ENCODE measurements around the gene DNAAF1. TPM values are rescaled to one million over a fixed set of nuclear protein-coding genes. Genes with fewer than 3 reads are reported as not detected.

Gene DNAAF1
- total RNA-seq, 4 donors from 2014 or later = under 0.01 TPM; not detected in 3

- Histone ChIP-seq H3K27ac (peak overlapping the region in 3 of 4 donors; percentile 91 to 94 (median 91)), H3K4me3 (peak overlapping the region in 3 of 4 donors; percentile 38 to 47 (median 45)), H3K4me1 (peaks cover 29 to 71% (median 29%) of the 10 kb centered on the region in 3 donors), H3K9me3 (no peaks in the 10 kb centered on the region), H3K27me3 (no peaks in the 10 kb centered on the region), H3K36me3 (peaks cover 0 to 29% (median 0%) of the 10 kb centered on the region in 3 donors)
- intact Hi-C loops (cut with DNase I) = no loop called here
- WGBS, 2 donors = 77% methylated on average over 14 of the region's 38 CpGs; no CpG with 5 or more reads in 1 of the 2 donors
- DNase-seq = no peak
- TF ChIP-seq CTCF (IDR thresholded peaks at IDR 0.05) (no peak), POLR2A (IDR thresholded peaks at IDR 0.05) (no peak)
These were observed 50.3 kb downstream of the DNAAF1 start for GRCh38 chr16:84195201-84196093.

- Histone ChIP-seq H3K27me3 (no peaks in the 10 kb centered on the region), H3K4me3 (peak overlapping the region; percentile 38 to 57 (median 46)), H3K9me3 (no peaks in the 10 kb centered on the region), H3K27ac (peak overlapping the region in 3 of 4 donors; percentile 91 to 94 (median 91)), H3K36me3 (peaks cover 0 to 23% (median 0%) of the 10 kb centered on the region in 3 donors), H3K4me1 (peaks cover 29 to 71% (median 29%) of the 10 kb centered on the region in 3 donors)
- TF ChIP-seq POLR2A (IDR thresholded peaks at IDR 0.05) (no peak), CTCF (IDR thresholded peaks at IDR 0.05) (no peak)
- 59% methylated on average over 9 of the region's 16 CpGs; no CpG with 5 or more reads in 1 of the 2 donors for WGBS, 2 donors
- DNase-seq = no peak
- intact Hi-C loops (cut with DNase I) = no loop called here
These were observed 51.0 kb downstream of the DNAAF1 start for GRCh38 chr16:84196101-84196500.

DNA sequence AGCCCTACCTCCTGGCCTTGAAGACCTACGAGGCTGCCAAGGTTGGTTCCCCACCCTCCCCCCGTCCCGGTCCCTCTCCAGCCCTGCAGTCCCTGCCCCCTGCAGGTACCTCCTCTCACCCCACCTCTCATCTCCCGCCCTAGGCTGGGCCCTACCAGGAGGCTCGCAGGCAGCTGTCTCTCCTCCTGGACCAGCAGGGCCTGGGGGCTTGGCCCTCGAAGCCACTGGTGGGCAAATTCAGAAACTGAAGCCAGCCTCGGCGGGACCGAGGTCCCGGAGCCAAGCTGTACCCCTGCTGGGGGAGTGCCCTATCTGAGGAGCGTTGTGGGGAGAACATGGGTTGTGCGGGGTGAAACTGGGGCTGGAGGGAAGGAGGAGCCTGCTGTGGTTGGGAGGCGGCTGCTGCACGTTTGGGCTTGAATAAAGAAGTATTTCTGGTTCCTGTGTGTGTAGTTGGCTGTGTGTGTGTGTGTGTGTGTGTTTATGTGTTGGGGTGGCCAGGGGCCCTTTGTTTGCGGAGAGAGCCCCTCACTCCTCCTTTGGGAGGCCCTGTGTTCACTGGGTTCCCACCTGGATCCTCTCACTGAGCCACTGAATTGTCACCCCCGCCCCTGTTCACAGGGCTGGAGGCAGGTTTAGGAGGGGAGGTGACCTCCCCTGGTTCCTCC, 51.8 kb downstream of the DNAAF1 start:
- Histone ChIP-seq H3K27me3 (no peaks in the 10 kb centered on the region), H3K4me1 (peaks cover 29 to 71% (median 29%) of the 10 kb centered on the region in 3 donors), H3K36me3 (peaks cover 0 to 16% (median 0%) of the 10 kb centered on the region in 3 donors), H3K9me3 (no peaks in the 10 kb centered on the region), H3K4me3 (peak overlapping the region; percentile 38 to 57 (median 46)), H3K27ac (peak overlapping the region; percentile 46 to 94 (median 91))
- TF ChIP-seq CTCF (IDR thresholded peaks at IDR 0.05) (no peak), POLR2A (IDR thresholded peaks at IDR 0.05) (no peak)
- WGBS, 2 donors = 29 to 48% methylated on average over 8 of the region's 16 CpGs
- no peak for DNase-seq
- intact Hi-C loops (cut with DNase I) = no loop called here

GRCh38 chr16:84197466-84198128, 52.5 kb downstream of the DNAAF1 start:
- Histone ChIP-seq H3K9me3 (no peaks in the 10 kb centered on the region), H3K4me3 (peak overlapping the region; percentile 38 to 57 (median 46)), H3K27me3 (no peaks in the 10 kb centered on the region), H3K36me3 (peaks cover 0 to 10% (median 0%) of the 10 kb centered on the region in 3 donors), H3K27ac (peak overlapping the region; percentile 46 to 94 (median 91)), H3K4me1 (peaks cover 29 to 71% (median 29%) of the 10 kb centered on the region in 3 donors)
- TF ChIP-seq CTCF (IDR thresholded peaks at IDR 0.05) (no peak), POLR2A (IDR thresholded peaks at IDR 0.05) (no peak)
- no peak for DNase-seq
- intact Hi-C loops (cut with DNase I) = no loop called here
- 84% methylated on average over 6 to 11 of the region's 14 CpGs for WGBS, 2 donors

Measured in esophagus squamous epithelium (tissue), 5 donors.